GM21737 (cell line): ENCODE results near the gene ALPK3.
"Not testable (repeated sequence)": the region's sequence is repeated elsewhere in the genome, so short reads cannot be mapped to it uniquely, and the experiment has no call there.

Experiments used
- ATAC-seq: cut with Tn5 transposase; IDR thresholded peaks from one replicate; pipeline ENCODE4 v1.9.1; 2021; ENCODE audit warnings: mild to moderate bottlenecking, moderate library complexity; ENCODE audit not compliant: unreplicated experiment

ALPK3 gene

GRCh38 chr15:84872009-84872910 is 55.1 kb downstream of the ALPK3 start:
- no peak for ATAC-seq

GRCh38 chr15:84873997-84874396 is 56.8 kb downstream of the ALPK3 start:
- ATAC-seq: no peak

- ATAC-seq: no peak
Measured at GRCh38 chr15:84874981-84875699, 58.0 kb downstream of the ALPK3 start.

GRCh38 chr15:84876269-84876668 is 59.1 kb downstream of the ALPK3 start:
- ATAC-seq: no peak

GRCh38 chr15:84877701-84878100 is 60.5 kb downstream of the ALPK3 start:
- not testable (repeated sequence) for ATAC-seq

- no peak for ATAC-seq
Measured at GRCh38 chr15:84878504-84878903, 61.3 kb downstream of the ALPK3 start.

- ATAC-seq: no peak
Measured at GRCh38 chr15:84879088-84879780, 62.1 kb downstream of the ALPK3 start.

- no peak for ATAC-seq
Measured at GRCh38 chr15:84880007-84880406, 62.9 kb downstream of the ALPK3 start.

- ATAC-seq: no peak
Measured at GRCh38 chr15:84880822-84881519, 63.8 kb downstream of the ALPK3 start.

- ATAC-seq: no peak
Measured at GRCh38 chr15:84881520-84881830, 64.3 kb downstream of the ALPK3 start.

GRCh38 chr15:84883466-84883865 is 66.3 kb downstream of the ALPK3 start:
- ATAC-seq: no peak

GRCh38 chr15:84883916-84884781 is 67.0 kb downstream of the ALPK3 start, which contains the start of gene SLC28A1:
SLC28A1 (plus strand) TSS chr15:84884662; CDS start chr15:84887761, 3,099 bp downstream.
- no peak for ATAC-seq

GRCh38 chr15:84885801-84886200 is 68.6 kb downstream of the ALPK3 start:
- no peak for ATAC-seq

GRCh38 chr15:84886211-84886983 is 69.2 kb downstream of the ALPK3 start:
- ATAC-seq: no peak

- ATAC-seq: no peak
Measured at GRCh38 chr15:84886984-84887299, 69.8 kb downstream of the ALPK3 start.

GRCh38 chr15:84887938-84888337 is 70.8 kb downstream of the ALPK3 start:
- ATAC-seq: no peak

GRCh38 chr15:84888639-84889038 is 71.5 kb downstream of the ALPK3 start:
- ATAC-seq: no peak

- ATAC-seq: no peak
Measured at GRCh38 chr15:84889313-84889990, 72.3 kb downstream of the ALPK3 start.
